Erythroblast (primary cell): ENCODE measurements around the gene TTLL5.

Experiments used
- GATA1 ChIP-seq: IDR thresholded peaks from 2 replicates; pipeline ENCODE4 v1.6.1; 2011; ENCODE audit warnings: low read depth, mild to moderate bottlenecking, control low read depth, low read length, moderate library complexity
- POLR2A ChIP-seq: IDR thresholded peaks from 2 replicates; pipeline ENCODE4 v1.6.1; 2011; ENCODE audit warnings: mild to moderate bottlenecking, low read length

GRCh38 chr14:75941030-75941429, 280.0 kb downstream of the TTLL5 start:
- TF ChIP-seq POLR2A (no peak), GATA1 (no peak)
